A549 treated with dexamethasone at 1 μM for 4 hours (cell line): ENCODE data around the gene RSPH3. TPM values are rescaled to one million over a fixed set of nuclear protein-coding genes. Genes with fewer than 3 reads are reported as not detected.

Source experiments
- total RNA-seq: library from RNA; stranded (reverse); fragments of 200-300 nt; extraction: Qiagen RNA extraction; gene quantifications from 5 replicates; pipeline ENCODE4 v1.2.3, GENCODE V29; 2022

Gene RSPH3, protein sequence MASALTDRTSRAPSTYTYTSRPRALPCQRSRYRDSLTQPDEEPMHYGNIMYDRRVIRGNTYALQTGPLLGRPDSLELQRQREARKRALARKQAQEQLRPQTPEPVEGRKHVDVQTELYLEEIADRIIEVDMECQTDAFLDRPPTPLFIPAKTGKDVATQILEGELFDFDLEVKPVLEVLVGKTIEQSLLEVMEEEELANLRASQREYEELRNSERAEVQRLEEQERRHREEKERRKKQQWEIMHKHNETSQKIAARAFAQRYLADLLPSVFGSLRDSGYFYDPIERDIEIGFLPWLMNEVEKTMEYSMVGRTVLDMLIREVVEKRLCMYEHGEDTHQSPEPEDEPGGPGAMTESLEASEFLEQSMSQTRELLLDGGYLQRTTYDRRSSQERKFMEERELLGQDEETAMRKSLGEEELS
- total RNA-seq = 3.7 to 5.9 TPM (median 5.4 TPM) in 5 replicates

DNA sequence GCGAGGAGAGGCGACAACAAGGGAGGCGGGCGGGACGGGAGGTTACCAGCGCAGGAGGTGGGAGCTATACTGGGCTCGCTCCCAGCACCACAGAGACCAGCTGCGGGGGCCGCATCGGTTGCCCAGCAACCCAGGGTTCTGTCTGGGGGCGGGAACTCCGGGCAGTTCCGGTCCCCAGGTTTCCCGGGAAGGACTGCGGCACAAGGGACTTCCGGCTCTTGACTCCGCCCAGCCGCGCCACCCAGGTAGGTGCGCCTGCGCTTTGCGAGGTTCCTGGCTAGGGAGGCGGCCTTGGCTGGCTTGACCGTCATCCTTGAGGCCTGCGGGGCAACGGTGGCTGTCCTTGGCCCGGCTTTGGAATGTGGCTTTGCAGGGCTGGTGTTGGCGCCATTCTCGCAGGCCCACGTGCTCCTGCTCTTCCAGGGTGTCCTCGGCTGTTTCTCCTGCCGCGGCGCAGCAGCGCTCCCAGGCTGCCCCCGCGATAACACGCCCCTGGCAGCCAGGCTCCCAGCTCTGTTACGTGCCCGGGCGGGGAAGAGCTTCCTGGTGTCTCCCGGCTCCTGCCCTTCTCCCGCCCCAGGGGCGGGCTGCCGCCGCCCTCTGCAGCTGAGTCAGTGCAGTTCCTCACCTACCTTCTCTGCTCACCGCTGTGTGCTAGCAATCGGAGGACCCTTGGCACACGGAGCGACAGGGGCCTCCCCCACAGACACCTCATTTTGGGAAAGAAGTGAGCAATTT, at the start of gene RSPH3:
Gene RSPH3, minus strand, starts transcription at position 537 of the 738 bp plus-strand sequence. CDS start 652 bp downstream, outside the sequence.

DNA sequence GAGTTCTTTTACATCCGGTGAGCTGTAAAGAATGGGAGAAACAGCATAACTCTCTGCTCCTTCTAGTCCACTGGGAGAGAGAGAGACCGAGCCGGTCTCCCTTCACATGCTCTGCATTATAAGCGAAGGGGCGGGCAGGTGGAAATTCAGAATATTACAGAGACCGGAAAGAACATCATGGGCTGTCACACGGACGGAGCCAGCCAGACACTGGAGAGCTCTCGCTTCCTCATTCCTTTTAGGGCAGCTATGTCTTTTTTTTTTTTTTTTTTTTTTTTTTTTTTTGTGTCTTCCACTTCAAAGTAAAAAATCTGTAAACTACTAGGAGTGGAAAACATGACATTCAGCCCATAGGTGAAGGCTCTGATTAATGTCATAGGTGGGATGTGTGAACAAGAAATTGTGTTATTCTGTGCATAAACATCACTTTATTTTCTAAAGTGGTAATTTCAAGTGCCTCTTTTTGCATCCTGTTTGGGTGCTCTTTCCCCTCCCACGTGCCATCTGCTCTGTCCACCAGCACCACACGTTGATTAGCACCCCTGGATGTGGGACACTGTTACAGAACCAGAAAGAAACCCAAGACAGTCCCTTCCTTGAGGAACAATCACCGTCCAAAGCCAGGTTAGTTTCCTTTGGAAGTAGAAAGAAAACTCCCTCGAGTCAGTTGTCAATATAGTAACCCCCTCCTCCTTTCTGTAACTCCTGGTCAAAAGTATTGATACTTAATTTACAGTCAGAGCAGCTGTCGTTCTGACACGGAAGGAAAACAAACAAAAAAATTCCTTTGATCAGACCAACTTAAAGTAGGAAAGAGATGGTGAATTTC, 45.1 kb upstream of the RSPH3 start, which contains the start of gene TAGAP:
Gene TAGAP, minus strand, starts transcription at position 93 of the 829 bp plus-strand sequence. CDS start 845 bp downstream, outside the sequence.

Other genes starting within 250 kb of the RSPH3 start
- gene EZR, start 180.8 kb downstream of the RSPH3 start, total RNA-seq = 454 to 533 TPM (median 502 TPM) in 5 replicates
- not detected in 5 replicates for gene TAGAP, start 44.8 kb upstream of the RSPH3 start, total RNA-seq
- gene FNDC1, start 169.2 kb upstream of the RSPH3 start, total RNA-seq = 0.08 to 0.14 TPM (median 0.11 TPM) in 5 replicates